H9 (cell line): ENCODE measurements around the gene MSI1. TPM values are rescaled to one million over a fixed set of nuclear protein-coding genes. Genes with fewer than 3 reads are reported as not detected.
A peak's percentile ranks its signal among the peaks of the same experiment; 100 is the strongest.

Source experiments
- DNase-seq: peaks from one replicate; pipeline ENCODE4 v3.0.0-alpha.2; 2017
- H2AFZ ChIP-seq: one replicate; pipeline ENCODE4 v1.6.1; 2013; ENCODE audit warnings: mild to moderate bottlenecking, low read length, control low read depth, moderate library complexity
- H2AK5ac ChIP-seq: 2 replicates; pipeline ENCODE4 v1.6.1; 2013; ENCODE audit warnings: low read length, control low read depth, mixed read lengths; ENCODE audit not compliant: insufficient read length
- H2BK120ac ChIP-seq: one replicate; pipeline ENCODE4 v1.6.1; 2013; ENCODE audit warnings: low read depth, mild to moderate bottlenecking, low read length, control low read depth, inconsistent platforms; ENCODE audit not compliant: poor library complexity, severe bottlenecking
- H2BK12ac ChIP-seq: 2 replicates; pipeline ENCODE4 v1.6.1; 2013; ENCODE audit warnings: low read length, control low read depth, mixed read lengths, low read depth; ENCODE audit not compliant: insufficient read length
- H2BK15ac ChIP-seq: 2 replicates; pipeline ENCODE4 v1.6.1; 2013; ENCODE audit warnings: low read depth, low read length, control low read depth
- H2BK20ac ChIP-seq: one replicate; pipeline ENCODE4 v1.6.1; 2013; ENCODE audit warnings: low read depth, mild to moderate bottlenecking, low read length, control low read depth, inconsistent platforms; ENCODE audit not compliant: poor library complexity, severe bottlenecking
- H2BK5ac ChIP-seq: 2 replicates; pipeline ENCODE4 v1.6.1; 2013; ENCODE audit warnings: low read length, control low read depth, mixed read lengths; ENCODE audit not compliant: insufficient read length
- H3K14ac ChIP-seq: 2 replicates; pipeline ENCODE4 v1.6.1; 2013; ENCODE audit warnings: low read length, control low read depth; ENCODE audit not compliant: insufficient read depth
- H3K18ac ChIP-seq: 2 replicates; pipeline ENCODE4 v1.6.1; 2013; ENCODE audit warnings: low read depth, mild to moderate bottlenecking, mixed read lengths, low read length, control low read depth; ENCODE audit not compliant: insufficient read length
- H3K23ac ChIP-seq: 2 replicates; pipeline ENCODE4 v1.6.1; 2013; ENCODE audit warnings: low read length, control low read depth, mixed read lengths, low read depth; ENCODE audit not compliant: insufficient read length
- H3K23me2 ChIP-seq: 2 replicates; pipeline ENCODE4 v1.6.1; 2013; ENCODE audit warnings: low read depth, mild to moderate bottlenecking, mixed read lengths, low read length, control low read depth; ENCODE audit not compliant: insufficient read length, poor library complexity, severe bottlenecking
- H3K27ac ChIP-seq: 2 replicates; pipeline ENCODE4 v1.5.1; 2013; ENCODE audit warnings: low read length, control low read depth, mixed read lengths, low read depth; ENCODE audit not compliant: insufficient read length
- H3K27me3 ChIP-seq: 2 replicates; pipeline ENCODE4 v1.6.1; 2013; ENCODE audit warnings: low read length, control low read depth, inconsistent platforms; ENCODE audit not compliant: insufficient read depth
- H3K4ac ChIP-seq: 2 replicates; pipeline ENCODE4 v1.6.1; 2013; ENCODE audit warnings: low read depth, mild to moderate bottlenecking, control low read depth, inconsistent platforms, low read length, moderate library complexity
- H3K4me1 ChIP-seq: 2 replicates; pipeline ENCODE4 v1.6.1; 2013; ENCODE audit warnings: low read length, control low read depth, inconsistent platforms; ENCODE audit not compliant: insufficient read depth
- H3K4me2 ChIP-seq: 2 replicates; pipeline ENCODE4 v1.6.1; 2013; ENCODE audit warnings: low read length, control low read depth, mixed read lengths; ENCODE audit not compliant: insufficient read length, insufficient read depth
- H3K56ac ChIP-seq: 2 replicates; pipeline ENCODE4 v1.6.1; 2013; ENCODE audit warnings: low read depth, mild to moderate bottlenecking, mixed read lengths, low read length, control low read depth; ENCODE audit not compliant: insufficient read length
- H3K79me1 ChIP-seq: 2 replicates; pipeline ENCODE4 v1.6.1; 2013; ENCODE audit warnings: low read depth, mild to moderate bottlenecking, moderate library complexity, low read length, control low read depth, inconsistent platforms; ENCODE audit not compliant: insufficient read depth, poor library complexity, severe bottlenecking
- H3K79me2 ChIP-seq: 2 replicates; pipeline ENCODE4 v1.6.1; 2013; ENCODE audit warnings: low read length, control low read depth, inconsistent platforms; ENCODE audit not compliant: insufficient read depth
- H3K9ac ChIP-seq: 2 replicates; pipeline ENCODE4 v1.6.1; 2013; ENCODE audit warnings: low read length, control low read depth, mixed read lengths; ENCODE audit not compliant: insufficient read length; ENCODE audit errors: extremely low read depth
- H3K9me3 ChIP-seq: one replicate; pipeline ENCODE4 v1.6.1; 2013; ENCODE audit warnings: low read depth, low read length, inconsistent platforms; ENCODE audit not compliant: control insufficient read depth
- H3T11ph ChIP-seq: one replicate; pipeline ENCODE4 v1.6.1; 2013; ENCODE audit warnings: mild to moderate bottlenecking, low read length, control low read depth, inconsistent platforms
- H4K20me1 ChIP-seq: one replicate; pipeline ENCODE4 v1.6.1; 2013; ENCODE audit not compliant: control insufficient read depth, insufficient read length, insufficient read depth
- H4K5ac ChIP-seq: 2 replicates; pipeline ENCODE4 v1.6.1; 2013; ENCODE audit warnings: low read depth, mild to moderate bottlenecking, mixed read lengths, low read length, control low read depth; ENCODE audit not compliant: insufficient read length
- H4K8ac ChIP-seq: replicated peaks from 2 replicates; pipeline ENCODE4 v1.6.1; 2013; ENCODE audit warnings: low read length, control low read depth, mixed read lengths, low read depth; ENCODE audit not compliant: insufficient read length
- H4K91ac ChIP-seq: 2 replicates; pipeline ENCODE4 v1.6.1; 2013; ENCODE audit warnings: low read depth, mild to moderate bottlenecking, moderate library complexity, mixed read lengths, low read length, control low read depth; ENCODE audit not compliant: insufficient read length
- H3K27ac Mint-ChIP-seq, 3 experiments: 2 replicates in 2 of 3; 3 replicates in 1 of 3; pipeline ENCODE4 v1.8.0; 2020 to 2021; ENCODE audit warnings: mixed read lengths in 3 of 3, mild to moderate bottlenecking in 1 of 3, moderate library complexity in 1 of 3
- H3K27me3 Mint-ChIP-seq: 2 replicates; pipeline ENCODE4 v1.8.0; 2021; ENCODE audit warnings: low read depth, mild to moderate bottlenecking, moderate library complexity, mixed read lengths
- H3K36me3 Mint-ChIP-seq, 3 experiments: 2 replicates in 2 of 3; 3 replicates in 1 of 3; pipeline ENCODE4 v1.8.0; 2020 to 2021; ENCODE audit warnings: low read depth in 3 of 3, mixed read lengths in 3 of 3; ENCODE audit not compliant: insufficient read depth in 1 of 3
- H3K4me1 Mint-ChIP-seq, 2 experiments: 2 replicates each; pipeline ENCODE4 v1.8.0; 2020; ENCODE audit warnings: mixed read lengths in 2 of 2
- H3K4me3 Mint-ChIP-seq, 2 experiments: 2 replicates in 1 of 2; 3 replicates in 1 of 2; pipeline ENCODE4 v1.8.0; 2020 to 2021; ENCODE audit warnings: mild to moderate bottlenecking in 2 of 2, mixed read lengths in 2 of 2, moderate library complexity in 1 of 2
- H3K9me3 Mint-ChIP-seq, 2 experiments: 2 replicates in 1 of 2; 3 replicates in 1 of 2; pipeline ENCODE4 v1.8.0; 2020; ENCODE audit warnings: mild to moderate bottlenecking in 2 of 2, mixed read lengths in 2 of 2, moderate library complexity in 1 of 2
- WGBS: extraction: QIAGEN DNeasy Blood & Tissue Kit; methylation state at CpG from one replicate; pipeline ENCODE4 v1.1.7; 2013; ENCODE audit warnings: missing lambda C conversion rate, low lambda C conversion rate, mixed read lengths; ENCODE audit not compliant: insufficient read length; ENCODE audit errors: extremely low coverage; 5-methylcytosine and 5-hydroxymethylcytosine counted together
- total RNA-seq: library from RNA; stranded (reverse); gene quantifications from 2 replicates; pipeline ENCODE4 v1.2.1, GENCODE V29; 2021
- TF ChIP-seq, protein P1 (sequence below): fragments of 200-600 bp; sonication (generic); conservative IDR thresholded peaks from 3 replicates; pipeline ENCODE4 v1.8.0; 2021; ENCODE audit warnings: antibody characterized with exemption, mild to moderate bottlenecking

MSI1 gene
- total RNA-seq, 1 experiment from 2014 or later = 91.5 TPM

DNA sequence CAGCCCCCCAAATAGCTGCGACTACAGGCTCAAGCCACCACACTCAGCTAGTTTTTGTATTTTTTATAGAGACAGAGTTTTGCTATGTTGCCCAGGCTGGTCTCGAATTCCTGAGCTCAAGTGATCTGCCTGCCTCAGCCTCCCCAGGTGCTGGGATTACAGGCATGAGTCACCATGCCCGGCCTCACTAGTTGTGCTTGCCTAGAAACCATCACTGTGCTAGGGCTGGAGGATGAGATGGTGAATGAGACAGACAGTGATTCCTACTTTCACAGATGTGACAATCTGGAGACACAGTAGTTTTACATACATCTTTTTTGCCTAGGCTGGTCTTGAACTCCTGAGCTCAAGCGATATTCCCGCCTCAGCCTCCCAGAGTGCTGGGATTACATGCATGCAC lies 7.5 kb upstream of the MSI1 start:
- Histone ChIP-seq H3K56ac (no peak overlapping the region), H3K79me1 (no peaks in the 10 kb centered on the region), H4K91ac (no peak overlapping the region), H3K4ac (no peak overlapping the region), H3K27me3 (peaks cover under 1% of the 10 kb centered on the region; the same call in 1 of the 2 replicates), H3K14ac (no peak overlapping the region), H3K27ac (no peak overlapping the region), H2BK15ac (no peak overlapping the region), H3K79me2 (no peaks in the 10 kb centered on the region), H3K23me2 (no peaks in the 10 kb centered on the region), H2BK120ac (no peak overlapping the region), H3K18ac (no peak overlapping the region), H4K20me1 (no peaks in the 10 kb centered on the region), H2AFZ (no peak overlapping the region), H2AK5ac (no peak overlapping the region), H3K9ac (no peak overlapping the region), H2BK12ac (no peak overlapping the region), H2BK5ac (no peak overlapping the region), H3K9me3 (no peaks in the 10 kb centered on the region), H3T11ph (no peak overlapping the region), H4K5ac (no peak overlapping the region), H3K4me1 (peaks cover under 1% of the 10 kb centered on the region; the same call in 1 of the 2 replicates), H4K8ac (no peak overlapping the region), H3K4me2 (no peak overlapping the region), H3K23ac (no peak overlapping the region), H2BK20ac (no peak overlapping the region)
- H3K36me3 Mint-ChIP-seq = peaks cover 0 to 5% (median 0%) of the 10 kb centered on the region in 3 experiments; a peak in 1 of 7 replicates
- H3K27me3 Mint-ChIP-seq = peaks cover 34% of the 10 kb centered on the region
- WGBS = no CpG with 5 or more reads among the region's 5 CpGs
- no peak overlapping the region for H3K27ac Mint-ChIP-seq
- 0 out of 5 replicates have a peak overlapping the region, but pooled peaks of 1 of the 2 experiments have one; percentile 7 for H3K4me3 Mint-ChIP-seq
- 0 out of 5 replicates have a peak, but pooled peaks cover 0 to 3% of the 10 kb centered on the region in 2 experiments for H3K9me3 Mint-ChIP-seq
- TF ChIP-seq, protein P1, sequence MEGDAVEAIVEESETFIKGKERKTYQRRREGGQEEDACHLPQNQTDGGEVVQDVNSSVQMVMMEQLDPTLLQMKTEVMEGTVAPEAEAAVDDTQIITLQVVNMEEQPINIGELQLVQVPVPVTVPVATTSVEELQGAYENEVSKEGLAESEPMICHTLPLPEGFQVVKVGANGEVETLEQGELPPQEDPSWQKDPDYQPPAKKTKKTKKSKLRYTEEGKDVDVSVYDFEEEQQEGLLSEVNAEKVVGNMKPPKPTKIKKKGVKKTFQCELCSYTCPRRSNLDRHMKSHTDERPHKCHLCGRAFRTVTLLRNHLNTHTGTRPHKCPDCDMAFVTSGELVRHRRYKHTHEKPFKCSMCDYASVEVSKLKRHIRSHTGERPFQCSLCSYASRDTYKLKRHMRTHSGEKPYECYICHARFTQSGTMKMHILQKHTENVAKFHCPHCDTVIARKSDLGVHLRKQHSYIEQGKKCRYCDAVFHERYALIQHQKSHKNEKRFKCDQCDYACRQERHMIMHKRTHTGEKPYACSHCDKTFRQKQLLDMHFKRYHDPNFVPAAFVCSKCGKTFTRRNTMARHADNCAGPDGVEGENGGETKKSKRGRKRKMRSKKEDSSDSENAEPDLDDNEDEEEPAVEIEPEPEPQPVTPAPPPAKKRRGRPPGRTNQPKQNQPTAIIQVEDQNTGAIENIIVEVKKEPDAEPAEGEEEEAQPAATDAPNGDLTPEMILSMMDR = no peak
- peaks cover 34 to 36% of the 10 kb centered on the region in 2 experiments for H3K4me1 Mint-ChIP-seq
- no peak for DNase-seq
